SK-N-SH (cell line): ENCODE measurements around the gene IL20RB.

Source experiments
- CHD2 ChIP-seq: fragments of 150-350 bp; IDR thresholded peaks from 2 replicates; pipeline ENCODE4 v1.6.1; 2018; ENCODE audit warnings: low read length; ENCODE audit not compliant: partially characterized antibody
- EP300 ChIP-seq, 2 experiments: IDR thresholded peaks; 2 replicates each; pipeline versions ENCODE4 v1.4.0 to v1.6.1; 2012; ENCODE audit warnings: borderline replicate concordance in 1 of 2, low read depth in 1 of 2, low read length in 1 of 2
- EZH2phosphoT487 ChIP-seq: fragments of 200-600 bp; sonication (generic); IDR thresholded peaks from 2 replicates; pipeline ENCODE4 v1.6.1; 2017; ENCODE audit warnings: low read depth, mixed run types, mild to moderate bottlenecking, antibody characterized with exemption, moderate library complexity, borderline replicate concordance
- FOSL2 ChIP-seq: IDR thresholded peaks from 2 replicates; pipeline ENCODE4 v1.4.0; 2012; ENCODE audit warnings: low read depth, mild to moderate bottlenecking, moderate library complexity, borderline replicate concordance
- GABPA ChIP-seq: IDR thresholded peaks from 2 replicates; pipeline ENCODE4 v1.4.0; 2012; ENCODE audit warnings: low read depth, mild to moderate bottlenecking
- MXI1 ChIP-seq: IDR thresholded peaks from 2 replicates; pipeline ENCODE4 v1.6.1; 2012; ENCODE audit warnings: mild to moderate bottlenecking, low read depth, low read length, improper control_type of control experiment
- RXRA ChIP-seq: IDR thresholded peaks from 2 replicates; pipeline ENCODE4 v1.4.0; 2012; ENCODE audit warnings: low read depth, mild to moderate bottlenecking, borderline replicate concordance
- TF ChIP-seq, protein P1 (sequence below): fragments of 200-600 bp; sonication (generic); IDR thresholded peaks from 2 replicates; pipeline ENCODE4 v1.6.1; 2017; ENCODE audit warnings: antibody characterized with exemption, mild to moderate bottlenecking, moderate library complexity

- TF ChIP-seq, protein P1, sequence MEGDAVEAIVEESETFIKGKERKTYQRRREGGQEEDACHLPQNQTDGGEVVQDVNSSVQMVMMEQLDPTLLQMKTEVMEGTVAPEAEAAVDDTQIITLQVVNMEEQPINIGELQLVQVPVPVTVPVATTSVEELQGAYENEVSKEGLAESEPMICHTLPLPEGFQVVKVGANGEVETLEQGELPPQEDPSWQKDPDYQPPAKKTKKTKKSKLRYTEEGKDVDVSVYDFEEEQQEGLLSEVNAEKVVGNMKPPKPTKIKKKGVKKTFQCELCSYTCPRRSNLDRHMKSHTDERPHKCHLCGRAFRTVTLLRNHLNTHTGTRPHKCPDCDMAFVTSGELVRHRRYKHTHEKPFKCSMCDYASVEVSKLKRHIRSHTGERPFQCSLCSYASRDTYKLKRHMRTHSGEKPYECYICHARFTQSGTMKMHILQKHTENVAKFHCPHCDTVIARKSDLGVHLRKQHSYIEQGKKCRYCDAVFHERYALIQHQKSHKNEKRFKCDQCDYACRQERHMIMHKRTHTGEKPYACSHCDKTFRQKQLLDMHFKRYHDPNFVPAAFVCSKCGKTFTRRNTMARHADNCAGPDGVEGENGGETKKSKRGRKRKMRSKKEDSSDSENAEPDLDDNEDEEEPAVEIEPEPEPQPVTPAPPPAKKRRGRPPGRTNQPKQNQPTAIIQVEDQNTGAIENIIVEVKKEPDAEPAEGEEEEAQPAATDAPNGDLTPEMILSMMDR = no peak
- TF ChIP-seq EP300 (IDR thresholded peaks at IDR 0.05; ENCODE audit: borderline replicate concordance in 1 of 2, low read depth in 1 of 2, low read length in 1 of 2) = no peak
- TF ChIP-seq EZH2phosphoT487 = no peak
- no peak for TF ChIP-seq RXRA
- no peak for TF ChIP-seq CHD2
- TF ChIP-seq MXI1 = no peak
- no peak for TF ChIP-seq FOSL2
- no peak for TF ChIP-seq GABPA
These were observed 89.5 kb downstream of the IL20RB start for GRCh38 chr3:137047240-137047639.
